ENCODE data around the gene CRISP3. TPM values are rescaled to one million over a fixed set of nuclear protein-coding genes. Genes with fewer than 3 reads are reported as not detected.

CRISP3 gene
- not detected in 2 replicates for total RNA-seq

GRCh38 chr6:49744259-49744658 lies at the start of gene CRISP3:
Gene CRISP3, minus strand, starts transcription at chr6:49744388. Its CDS starts 21 bp downstream, at chr6:49744367.

GRCh38 chr6:49787176-49787575 lies 43.0 kb upstream of the CRISP3 start, which contains the start of gene PGK2:
Gene PGK2, minus strand, starts transcription at chr6:49787285. Its CDS starts 98 bp downstream, at chr6:49787187.

GRCh38 chr6:49713346-49713745 lies 30.8 kb downstream of the CRISP3 start, which contains the start of gene CRISP2:
Gene CRISP2, minus strand, starts transcription at chr6:49713543. Its CDS starts 4,347 bp downstream, at chr6:49709196.

Other genes starting within 250 kb of the CRISP3 start
- gene GLYATL3, start 244.5 kb downstream of the CRISP3 start, total RNA-seq, result not detected in 2 replicates
- 30.7 and 34.2 TPM in 2 replicates for gene C6orf141, start 193.7 kb downstream of the CRISP3 start, total RNA-seq
- gene RHAG, start 107.5 kb downstream of the CRISP3 start, total RNA-seq, result not detected in 2 replicates
- gene CRISP2, start 30.8 kb downstream of the CRISP3 start, total RNA-seq, result not detected in 2 replicates
- not detected in 2 replicates for gene PGK2, start 42.9 kb upstream of the CRISP3 start, total RNA-seq
- gene CRISP1, start 122.1 kb upstream of the CRISP3 start, total RNA-seq, result not detected in 2 replicates
- not detected in 2 replicates for gene DEFB114, start 219.8 kb upstream of the CRISP3 start, total RNA-seq
- gene DEFB113, start 225.2 kb upstream of the CRISP3 start, total RNA-seq, result not detected in 2 replicates

All from vein endothelial cell (primary cell).